ENCODE measurements around the gene PAQR5.

DNA sequence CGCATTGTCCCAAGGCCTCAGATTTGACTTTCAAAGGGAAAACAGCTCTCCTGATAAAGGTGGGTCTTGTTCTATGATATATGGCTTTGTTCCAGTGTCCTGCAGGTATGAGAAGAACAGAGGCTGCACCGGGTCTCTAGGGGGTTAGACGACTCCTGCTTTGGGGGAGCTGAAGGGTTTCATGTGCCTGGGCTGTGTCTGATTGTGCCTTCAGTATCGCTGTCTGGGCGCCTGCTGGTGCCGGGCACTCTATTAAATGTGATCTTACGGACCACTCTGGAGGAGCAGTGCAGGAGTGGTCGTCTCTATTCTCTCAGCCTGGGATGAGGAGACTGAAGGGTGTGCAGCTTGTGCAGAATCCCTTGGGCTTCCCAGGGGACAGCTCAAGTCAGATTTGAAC, 16.0 kb downstream of the PAQR5 start:
- TF ChIP-seq RFX1 (IDR thresholded peaks at IDR 0.05) (no peak), MEF2D (tag; conservative IDR thresholded peaks at IDR 0.05; ENCODE audit: low read depth) (no peak), YY1 (IDR thresholded peaks at IDR 0.05; ENCODE audit: borderline replicate concordance in 1 of 3, control insufficient read depth in 1 of 3, extremely low read depth in 1 of 3, insufficient read depth in 3 of 3, insufficient read length in 1 of 3, insufficient replicate concordance in 2 of 3, low read depth in 1 of 3, low read length in 2 of 3) (no peak)
- TF ChIP-seq, protein P1, sequence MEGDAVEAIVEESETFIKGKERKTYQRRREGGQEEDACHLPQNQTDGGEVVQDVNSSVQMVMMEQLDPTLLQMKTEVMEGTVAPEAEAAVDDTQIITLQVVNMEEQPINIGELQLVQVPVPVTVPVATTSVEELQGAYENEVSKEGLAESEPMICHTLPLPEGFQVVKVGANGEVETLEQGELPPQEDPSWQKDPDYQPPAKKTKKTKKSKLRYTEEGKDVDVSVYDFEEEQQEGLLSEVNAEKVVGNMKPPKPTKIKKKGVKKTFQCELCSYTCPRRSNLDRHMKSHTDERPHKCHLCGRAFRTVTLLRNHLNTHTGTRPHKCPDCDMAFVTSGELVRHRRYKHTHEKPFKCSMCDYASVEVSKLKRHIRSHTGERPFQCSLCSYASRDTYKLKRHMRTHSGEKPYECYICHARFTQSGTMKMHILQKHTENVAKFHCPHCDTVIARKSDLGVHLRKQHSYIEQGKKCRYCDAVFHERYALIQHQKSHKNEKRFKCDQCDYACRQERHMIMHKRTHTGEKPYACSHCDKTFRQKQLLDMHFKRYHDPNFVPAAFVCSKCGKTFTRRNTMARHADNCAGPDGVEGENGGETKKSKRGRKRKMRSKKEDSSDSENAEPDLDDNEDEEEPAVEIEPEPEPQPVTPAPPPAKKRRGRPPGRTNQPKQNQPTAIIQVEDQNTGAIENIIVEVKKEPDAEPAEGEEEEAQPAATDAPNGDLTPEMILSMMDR (IDR thresholded peaks at IDR 0.05 in 2 of 3, conservative IDR thresholded peaks at IDR 0.05 in 1 of 3; ENCODE audit: insufficient read depth in 2 of 3, low read depth in 1 of 3, low read length in 3 of 3) = no peak
